Ovary (tissue), 9 donors: Measurements from ENCODE around the gene CLCNKB. TPM values are rescaled to one million over a fixed set of nuclear protein-coding genes. Genes with fewer than 3 reads are reported as not detected.
A peak's percentile ranks its signal among the peaks of the same experiment; 100 is the strongest.

Experiments
- DNase-seq, 5 donors: peaks; one replicate each; pipeline ENCODE4 v3.0.0-alpha.2; 2019 to 2020
- H3K27ac ChIP-seq, 2 donors: fragments of 200-600 bp; one replicate each; pipeline versions ENCODE4 v1.5.1 to v1.8.0; 2019 to 2022
- H3K27me3 ChIP-seq: fragments of 200-600 bp; one replicate; pipeline ENCODE4 v1.8.0; 2022
- H3K36me3 ChIP-seq: fragments of 200-600 bp; sonication (generic); one replicate; pipeline ENCODE4 v1.5.1; 2019
- H3K4me1 ChIP-seq: one replicate; pipeline ENCODE4 v1.8.1; 2013; ENCODE audit warnings: mild to moderate bottlenecking, moderate library complexity; ENCODE audit not compliant: insufficient read depth
- H3K4me3 ChIP-seq: fragments of 200-600 bp; sonication (generic); one replicate; pipeline ENCODE4 v1.5.1; 2017
- H3K9me3 ChIP-seq, 2 donors: fragments of 200-600 bp in 1 of 2; sonication (generic) in 1 of 2; one replicate each; pipeline versions ENCODE4 v1.5.1 to v1.8.1; 2013 to 2019; ENCODE audit warnings: mild to moderate bottlenecking in 1 of 2, moderate library complexity in 1 of 2
- CTCF ChIP-seq, 3 donors: fragments of 450-650 bp in 2 of 3; fragments of 200-600 bp in 1 of 3; IDR thresholded peaks; one replicate each; pipeline versions ENCODE4 v1.5.1 to v1.8.0; 2016 to 2022; ENCODE audit warnings: antibody characterized with exemption in 3 of 3, mild to moderate bottlenecking in 1 of 3
- EP300 ChIP-seq: sonication (generic); formaldehyde crosslinking; IDR thresholded peaks from one replicate; pipeline ENCODE4 v1.6.1; 2017; ENCODE audit warnings: antibody characterized with exemption
- POLR2A ChIP-seq: fragments of 450-650 bp; IDR thresholded peaks from one replicate; pipeline ENCODE4 v1.6.1; 2017; ENCODE audit warnings: antibody characterized with exemption, mild to moderate bottlenecking, moderate library complexity
- WGBS, 3 donors: extraction: QIAGEN DNeasy Blood & Tissue Kit in 1 of 3; methylation state at CpG; one replicate each; pipeline versions ENCODE4 v1.1.5 to v1.1.7; 2013 to 2017; 5-methylcytosine and 5-hydroxymethylcytosine counted together
- intact Hi-C, 4 donors: fragments of 100-400 bp; cut with DNase I; formaldehyde crosslinking; loops; one replicate each; pipeline versions ENCODE4 v1.11.0 to v1.15.1; 2022 to 2023
- polyA plus RNA-seq, 2 donors: library from polyadenylated mRNA; stranded (reverse); fragments of 200-250 nt in 1 of 2; fragments of 350-450 nt in 1 of 2; fragmentation: Illumina TruSeq in 1 of 2; extraction: RNeasy Lipid Tissue Mini Kit (QIAGEN cat#74804) in 1 of 2; gene quantifications; one replicate each; pipeline ENCODE4 v1.2.3, GENCODE V29; 2013 to 2014
- total RNA-seq, 7 donors: library from RNA; depleted of rRNA in 2 of 7; stranded (reverse); fragments of >200 nt in 2 of 7; fragmentation: NEBNext Ultra II Directional in 3 of 7; extraction: Animal tissue kit (Norgen Biotek cat#: 25700) in 3 of 7; gene quantifications; one replicate each; pipeline versions ENCODE4 v1.1.0 to v1.2.4, GENCODE V29; 2016 to 2023
- donor health status: DM: no; HTN: no; CAD: no; lungs with moderate emphysema.
- donor health status: DM: no; HTN: no; CAD: no.
- donor health status: Bipolar disorder and iron deficiency.
- donor health status: DM: yes; HTN: yes; CAD: no.
- donor health status: DM: no; HTN: no; CAD: no.
- donor health status: DM: yes; HTN: yes; CAD: no.

Gene CLCNKB
- total and polyA plus RNA-seq, 9 donors = 0.18 to 8.2 (median 1.3) TPM; not detected in 1

GRCh38 chr1:16094453-16095158 is 51.0 kb downstream of the CLCNKB start:
- Histone ChIP-seq H3K27me3 (no peaks in the 10 kb centered on the region), H3K9me3 (no peaks in the 10 kb centered on the region), H3K4me3 (no peak overlapping the region), H3K4me1 (no peaks in the 10 kb centered on the region), H3K27ac (no peak overlapping the region), H3K36me3 (no peaks in the 10 kb centered on the region)
- intact Hi-C loops = no loop called here
- 90 to 96% (median 93%) methylated on average over 21 of the region's 21 CpGs for WGBS, 3 donors
- TF ChIP-seq EP300 (no peak), POLR2A (no peak), CTCF (IDR thresholded peaks at IDR 0.05) (no peak)
- DNase-seq = peak in 1 of 5 donors; percentile 4

GRCh38 chr1:16095447-16095846 is 51.9 kb downstream of the CLCNKB start:
- DNase-seq = peak in 1 of 5 donors; percentile 14

GRCh38 chr1:16099412-16099811 is 55.8 kb downstream of the CLCNKB start:
- intact Hi-C loops = no loop called here
- no peak overlapping the region for H3K27ac ChIP-seq
- TF ChIP-seq CTCF (IDR thresholded peaks at IDR 0.05) (no peak), POLR2A (no peak), EP300 (no peak)
- no peaks in the 10 kb centered on the region for H3K4me1 ChIP-seq
- DNase-seq = no peak
- H3K27me3 ChIP-seq = no peaks in the 10 kb centered on the region
- H3K9me3 ChIP-seq = no peaks in the 10 kb centered on the region
- H3K36me3 ChIP-seq = no peaks in the 10 kb centered on the region
- H3K4me3 ChIP-seq = no peak overlapping the region
- WGBS, 3 donors = 95 to 100% (median 95%) methylated on average over 1 of the region's 1 CpG

More at GRCh38 chr1:16095447-16095846, 51.9 kb downstream of the CLCNKB start:
- Histone ChIP-seq H3K4me1 (no peaks in the 10 kb centered on the region), H3K4me3 (no peak overlapping the region), H3K9me3 (no peaks in the 10 kb centered on the region), H3K27ac (no peak overlapping the region), H3K27me3 (no peaks in the 10 kb centered on the region), H3K36me3 (no peaks in the 10 kb centered on the region)
- WGBS, 3 donors = 47 to 65% (median 62%) methylated on average over 9 of the region's 9 CpGs
- intact Hi-C loops = no loop called here
- TF ChIP-seq POLR2A = no peak
- no peak for TF ChIP-seq CTCF (IDR thresholded peaks at IDR 0.05)
- no peak for TF ChIP-seq EP300

GRCh38 chr1:16101623-16102022 is 58.0 kb downstream of the CLCNKB start:
- intact Hi-C loops = no loop called here

More at GRCh38 chr1:16101623-16102022, 58.0 kb downstream of the CLCNKB start:
- H3K9me3 ChIP-seq = no peaks in the 10 kb centered on the region
- no peak overlapping the region for H3K27ac ChIP-seq
- no peak for TF ChIP-seq CTCF (IDR thresholded peaks at IDR 0.05)
- no peak for TF ChIP-seq EP300
- no peak for TF ChIP-seq POLR2A
- no peak for DNase-seq
- WGBS, 3 donors = 32 to 55% (median 48%) methylated on average over 9 of the region's 9 CpGs
- H3K36me3 ChIP-seq = no peaks in the 10 kb centered on the region
- H3K4me3 ChIP-seq = no peak overlapping the region
- no peaks in the 10 kb centered on the region for H3K27me3 ChIP-seq
- H3K4me1 ChIP-seq = no peaks in the 10 kb centered on the region

Other genes starting within 250 kb of the CLCNKB start
- gene UQCRHL, start 236.1 kb upstream of the CLCNKB start, total RNA-seq = 1 to 10 TPM in 6 of 7 donors, under 1 TPM in 1; 0.65 to 3.3 (median 1.2) TPM
- 1 to 10 TPM; 1.4 to 5.6 TPM for gene UQCRHL, start 236.1 kb upstream of the CLCNKB start, polyA plus RNA-seq
- gene SPEN, start 196.1 kb upstream of the CLCNKB start, total RNA-seq = 10 to 100 TPM; 38.0 to 93.2 (median 65.6) TPM
- gene SPEN, start 196.1 kb upstream of the CLCNKB start, polyA plus RNA-seq = 10 to 100 TPM; 30.5 to 41.7 TPM
- gene ZBTB17, start 67.7 kb upstream of the CLCNKB start, total RNA-seq = 10 to 100 TPM; 18.8 to 45.7 (median 29.8) TPM
- 10 to 100 TPM in 1 of 2 donors, 1 to 10 TPM in 1; 3.7 to 33.1 TPM for gene ZBTB17, start 67.7 kb upstream of the CLCNKB start, polyA plus RNA-seq
- gene SRARP, start 39.5 kb upstream of the CLCNKB start, total RNA-seq = not detected
- not detected for gene SRARP, start 39.5 kb upstream of the CLCNKB start, polyA plus RNA-seq
- gene HSPB7, start 25.7 kb upstream of the CLCNKB start, total RNA-seq = 10 to 100 TPM in 6 of 7 donors, 1 to 10 TPM in 1; 1.9 to 68.7 (median 35.8) TPM
- gene HSPB7, start 25.7 kb upstream of the CLCNKB start, polyA plus RNA-seq = 10 to 100 TPM; 21.9 to 25.4 TPM
- gene CLCNKA, start 21.7 kb upstream of the CLCNKB start, total RNA-seq = 1 to 10 TPM in 5 of 7 donors, under 1 TPM in 1, not detected in 1; 0.97 to 2.4 (median 1.2) TPM
- gene CLCNKA, start 21.7 kb upstream of the CLCNKB start, polyA plus RNA-seq = under 1 TPM; 0.08 to 0.74 TPM
- gene FAM131C, start 29.9 kb downstream of the CLCNKB start, total RNA-seq = 1 to 10 TPM in 1 of 7 donors, under 1 TPM in 5, not detected in 1; 0.20 to 1.3 (median 0.42) TPM
- under 1 TPM; 0.10 to 0.16 TPM for gene FAM131C, start 29.9 kb downstream of the CLCNKB start, polyA plus RNA-seq
- 10 to 100 TPM in 3 of 7 donors, 1 to 10 TPM in 4; 3.9 to 40.7 (median 8.8) TPM for gene EPHA2, start 112.3 kb downstream of the CLCNKB start, total RNA-seq
- 1 to 10 TPM; 3.8 to 6.1 TPM for gene EPHA2, start 112.3 kb downstream of the CLCNKB start, polyA plus RNA-seq
- gene ARHGEF19, start 168.9 kb downstream of the CLCNKB start, total RNA-seq = 10 to 100 TPM in 5 of 7 donors, 1 to 10 TPM in 2; 6.0 to 30.4 (median 14.6) TPM
- 10 to 100 TPM in 1 of 2 donors, 1 to 10 TPM in 1; 2.3 to 15.5 TPM for gene ARHGEF19, start 168.9 kb downstream of the CLCNKB start, polyA plus RNA-seq
- 10 to 100 TPM in 4 of 7 donors, 1 to 10 TPM in 3; 4.6 to 12.4 (median 10.5) TPM for gene CPLANE2, start 193.4 kb downstream of the CLCNKB start, total RNA-seq
- gene CPLANE2, start 193.4 kb downstream of the CLCNKB start, polyA plus RNA-seq = 1 to 10 TPM; 2.6 to 6.6 TPM